WTC11 (cell line): ENCODE measurements around the gene DDX46. TPM values are rescaled to one million over a fixed set of nuclear protein-coding genes. Genes with fewer than 3 reads are reported as not detected.

Experiments used
- ATF1 ChIP-seq: sonication (generic); formaldehyde crosslinking; IDR thresholded peaks from 2 replicates; pipeline ENCODE4 v1.8.1; 2023; ENCODE audit warnings: mild to moderate bottlenecking, moderate library complexity, missing genetic modification reagents
- CREM ChIP-seq: sonication (generic); formaldehyde crosslinking; IDR thresholded peaks from 2 replicates; pipeline ENCODE4 v1.8.1; 2022; ENCODE audit warnings: mild to moderate bottlenecking, missing genetic modification reagents, moderate library complexity
- E2F1 ChIP-seq: sonication (generic); formaldehyde crosslinking; IDR thresholded peaks from 2 replicates; pipeline ENCODE4 v1.8.0; 2022; ENCODE audit warnings: mild to moderate bottlenecking, missing genetic modification reagents
- JUN ChIP-seq: sonication (generic); formaldehyde crosslinking; IDR thresholded peaks from 2 replicates; pipeline ENCODE4 v1.8.0; 2023; ENCODE audit warnings: mild to moderate bottlenecking, missing genetic modification reagents
- OVOL2 ChIP-seq: fragments of 250-450 bp; sonication (Bioruptor Pico); IDR thresholded peaks from 2 replicates; pipeline ENCODE4 v1.9.0; 2021; ENCODE audit warnings: mild to moderate bottlenecking, borderline replicate concordance
- PRDM15 ChIP-seq: sonication (generic); formaldehyde crosslinking; IDR thresholded peaks from 2 replicates; pipeline ENCODE4 v1.8.0; 2022; ENCODE audit warnings: missing genetic modification reagents
- PRRX2 ChIP-seq: fragments of 250-450 bp; sonication (Bioruptor Pico); IDR thresholded peaks from 2 replicates; pipeline ENCODE4 v1.8.0; 2021; ENCODE audit warnings: mild to moderate bottlenecking
- RELA ChIP-seq: sonication (generic); formaldehyde crosslinking; IDR thresholded peaks from 2 replicates; pipeline ENCODE4 v1.8.1; 2022; ENCODE audit warnings: missing genetic modification reagents, mild to moderate bottlenecking, borderline replicate concordance
- SOX15 ChIP-seq: fragments of 250-450 bp; sonication (Bioruptor Pico); IDR thresholded peaks from 2 replicates; pipeline ENCODE4 v1.9.0; 2021; ENCODE audit warnings: mild to moderate bottlenecking
- SP1 ChIP-seq: sonication (generic); formaldehyde crosslinking; conservative IDR thresholded peaks from 2 replicates; pipeline ENCODE4 v1.8.1; 2022; ENCODE audit warnings: missing genetic modification reagents
- TCF7 ChIP-seq: sonication (generic); formaldehyde crosslinking; IDR thresholded peaks from 2 replicates; pipeline ENCODE4 v1.8.0; 2022; ENCODE audit warnings: mild to moderate bottlenecking, low read depth, missing genetic modification reagents, moderate library complexity
- ZNF219 ChIP-seq: sonication (generic); formaldehyde crosslinking; IDR thresholded peaks from 2 replicates; pipeline ENCODE4 v1.8.0; 2023; ENCODE audit warnings: missing genetic modification reagents, mild to moderate bottlenecking, borderline replicate concordance
- ZNF232 ChIP-seq: sonication (generic); formaldehyde crosslinking; IDR thresholded peaks from 2 replicates; pipeline ENCODE4 v1.8.0; 2022; ENCODE audit warnings: mild to moderate bottlenecking, missing genetic modification reagents
- ZNF317 ChIP-seq: sonication (generic); formaldehyde crosslinking; IDR thresholded peaks from 2 replicates; pipeline ENCODE4 v1.8.1; 2023; ENCODE audit warnings: low read depth, mild to moderate bottlenecking, moderate library complexity, missing genetic modification reagents, borderline replicate concordance
- ZNF425 ChIP-seq: fragments of 250-450 bp; sonication (Bioruptor Pico); conservative IDR thresholded peaks from 2 replicates; pipeline ENCODE4 v1.9.0; 2021; ENCODE audit warnings: mild to moderate bottlenecking
- ZNF671 ChIP-seq: fragments of 250-450 bp; sonication (Bioruptor Pico); IDR thresholded peaks from 2 replicates; pipeline ENCODE4 v1.8.0; 2021; ENCODE audit warnings: mild to moderate bottlenecking
- total RNA-seq: library from RNA; stranded (reverse); gene quantifications from 3 replicates; pipeline ENCODE4 v1.2.3, GENCODE V29; 2021
- TF ChIP-seq, protein P1 (sequence below): sonication (generic); formaldehyde crosslinking; IDR thresholded peaks from 2 replicates; pipeline ENCODE4 v1.8.0; 2023; ENCODE audit warnings: missing genetic modification reagents, mild to moderate bottlenecking, borderline replicate concordance
- TF ChIP-seq, protein P2 (sequence below): sonication (generic); formaldehyde crosslinking; IDR thresholded peaks from 2 replicates; pipeline ENCODE4 v1.8.1; 2022; ENCODE audit warnings: missing genetic modification reagents, borderline replicate concordance
- TF ChIP-seq, protein P3 (sequence below): fragments of 250-450 bp; sonication (Bioruptor Pico); IDR thresholded peaks from 2 replicates; pipeline ENCODE4 v1.8.0; 2021; ENCODE audit warnings: mild to moderate bottlenecking
- TF ChIP-seq, protein P4 (sequence below): sonication (generic); formaldehyde crosslinking; IDR thresholded peaks from 2 replicates; pipeline ENCODE4 v1.8.0; 2023; ENCODE audit warnings: missing genetic modification reagents

Gene DDX46
- total RNA-seq, 1 experiment from 2014 or later, result 123 TPM

- TF ChIP-seq ATF1 (CRISPR knock-in tag), result no peak
- TF ChIP-seq CREM, result peak; percentile 94
- TF ChIP-seq, protein P1, sequence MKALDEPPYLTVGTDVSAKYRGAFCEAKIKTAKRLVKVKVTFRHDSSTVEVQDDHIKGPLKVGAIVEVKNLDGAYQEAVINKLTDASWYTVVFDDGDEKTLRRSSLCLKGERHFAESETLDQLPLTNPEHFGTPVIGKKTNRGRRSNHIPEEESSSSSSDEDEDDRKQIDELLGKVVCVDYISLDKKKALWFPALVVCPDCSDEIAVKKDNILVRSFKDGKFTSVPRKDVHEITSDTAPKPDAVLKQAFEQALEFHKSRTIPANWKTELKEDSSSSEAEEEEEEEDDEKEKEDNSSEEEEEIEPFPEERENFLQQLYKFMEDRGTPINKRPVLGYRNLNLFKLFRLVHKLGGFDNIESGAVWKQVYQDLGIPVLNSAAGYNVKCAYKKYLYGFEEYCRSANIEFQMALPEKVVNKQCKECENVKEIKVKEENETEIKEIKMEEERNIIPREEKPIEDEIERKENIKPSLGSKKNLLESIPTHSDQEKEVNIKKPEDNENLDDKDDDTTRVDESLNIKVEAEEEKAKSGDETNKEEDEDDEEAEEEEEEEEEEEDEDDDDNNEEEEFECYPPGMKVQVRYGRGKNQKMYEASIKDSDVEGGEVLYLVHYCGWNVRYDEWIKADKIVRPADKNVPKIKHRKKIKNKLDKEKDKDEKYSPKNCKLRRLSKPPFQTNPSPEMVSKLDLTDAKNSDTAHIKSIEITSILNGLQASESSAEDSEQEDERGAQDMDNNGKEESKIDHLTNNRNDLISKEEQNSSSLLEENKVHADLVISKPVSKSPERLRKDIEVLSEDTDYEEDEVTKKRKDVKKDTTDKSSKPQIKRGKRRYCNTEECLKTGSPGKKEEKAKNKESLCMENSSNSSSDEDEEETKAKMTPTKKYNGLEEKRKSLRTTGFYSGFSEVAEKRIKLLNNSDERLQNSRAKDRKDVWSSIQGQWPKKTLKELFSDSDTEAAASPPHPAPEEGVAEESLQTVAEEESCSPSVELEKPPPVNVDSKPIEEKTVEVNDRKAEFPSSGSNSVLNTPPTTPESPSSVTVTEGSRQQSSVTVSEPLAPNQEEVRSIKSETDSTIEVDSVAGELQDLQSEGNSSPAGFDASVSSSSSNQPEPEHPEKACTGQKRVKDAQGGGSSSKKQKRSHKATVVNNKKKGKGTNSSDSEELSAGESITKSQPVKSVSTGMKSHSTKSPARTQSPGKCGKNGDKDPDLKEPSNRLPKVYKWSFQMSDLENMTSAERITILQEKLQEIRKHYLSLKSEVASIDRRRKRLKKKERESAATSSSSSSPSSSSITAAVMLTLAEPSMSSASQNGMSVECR, result peak; percentile 89; the same call in 1 of the 2 replicates
- TF ChIP-seq TCF7 (CRISPR knock-in tag), result no peak
- TF ChIP-seq, protein P2, sequence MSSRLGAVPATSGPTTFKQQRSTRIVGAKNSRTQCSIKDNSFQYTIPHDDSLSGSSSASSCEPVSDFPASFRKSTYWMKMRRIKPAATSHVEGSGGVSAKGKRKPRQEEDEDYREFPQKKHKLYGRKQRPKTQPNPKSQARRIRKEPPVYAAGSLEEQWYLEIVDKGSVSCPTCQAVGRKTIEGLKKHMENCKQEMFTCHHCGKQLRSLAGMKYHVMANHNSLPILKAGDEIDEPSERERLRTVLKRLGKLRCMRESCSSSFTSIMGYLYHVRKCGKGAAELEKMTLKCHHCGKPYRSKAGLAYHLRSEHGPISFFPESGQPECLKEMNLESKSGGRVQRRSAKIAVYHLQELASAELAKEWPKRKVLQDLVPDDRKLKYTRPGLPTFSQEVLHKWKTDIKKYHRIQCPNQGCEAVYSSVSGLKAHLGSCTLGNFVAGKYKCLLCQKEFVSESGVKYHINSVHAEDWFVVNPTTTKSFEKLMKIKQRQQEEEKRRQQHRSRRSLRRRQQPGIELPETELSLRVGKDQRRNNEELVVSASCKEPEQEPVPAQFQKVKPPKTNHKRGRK, result no peak
- no peak for TF ChIP-seq PRRX2 (CRISPR knock-in tag)
- no peak for TF ChIP-seq E2F1 (CRISPR knock-in tag)
- TF ChIP-seq, protein P3, sequence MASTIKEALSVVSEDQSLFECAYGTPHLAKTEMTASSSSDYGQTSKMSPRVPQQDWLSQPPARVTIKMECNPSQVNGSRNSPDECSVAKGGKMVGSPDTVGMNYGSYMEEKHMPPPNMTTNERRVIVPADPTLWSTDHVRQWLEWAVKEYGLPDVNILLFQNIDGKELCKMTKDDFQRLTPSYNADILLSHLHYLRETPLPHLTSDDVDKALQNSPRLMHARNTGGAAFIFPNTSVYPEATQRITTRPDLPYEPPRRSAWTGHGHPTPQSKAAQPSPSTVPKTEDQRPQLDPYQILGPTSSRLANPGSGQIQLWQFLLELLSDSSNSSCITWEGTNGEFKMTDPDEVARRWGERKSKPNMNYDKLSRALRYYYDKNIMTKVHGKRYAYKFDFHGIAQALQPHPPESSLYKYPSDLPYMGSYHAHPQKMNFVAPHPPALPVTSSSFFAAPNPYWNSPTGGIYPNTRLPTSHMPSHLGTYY (CRISPR knock-in tag), result no peak; the same call in 1 of the 2 replicates
- 0 out of 2 replicates have a peak, but pooled peaks have one; percentile 38 for TF ChIP-seq ZNF317
- TF ChIP-seq, protein P4, sequence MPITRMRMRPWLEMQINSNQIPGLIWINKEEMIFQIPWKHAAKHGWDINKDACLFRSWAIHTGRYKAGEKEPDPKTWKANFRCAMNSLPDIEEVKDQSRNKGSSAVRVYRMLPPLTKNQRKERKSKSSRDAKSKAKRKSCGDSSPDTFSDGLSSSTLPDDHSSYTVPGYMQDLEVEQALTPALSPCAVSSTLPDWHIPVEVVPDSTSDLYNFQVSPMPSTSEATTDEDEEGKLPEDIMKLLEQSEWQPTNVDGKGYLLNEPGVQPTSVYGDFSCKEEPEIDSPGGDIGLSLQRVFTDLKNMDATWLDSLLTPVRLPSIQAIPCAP (CRISPR knock-in tag), result no peak
- TF ChIP-seq PRDM15 (CRISPR knock-in tag), result no peak
- TF ChIP-seq SP1 (CRISPR knock-in tag), result peak; percentile 90
- no peak for TF ChIP-seq ZNF232 (CRISPR knock-in tag)
- no peak for TF ChIP-seq JUN (CRISPR knock-in tag)
- no peak for TF ChIP-seq OVOL2 (CRISPR knock-in tag)
- TF ChIP-seq ZNF219, result no peak
- TF ChIP-seq ZNF425 (CRISPR knock-in tag), result no peak
- 0 out of 2 replicates have a peak, but pooled peaks have one; percentile 38 for TF ChIP-seq RELA
- no peak for TF ChIP-seq ZNF671
- TF ChIP-seq SOX15 (CRISPR knock-in tag), result no peak
Measured at GRCh38 chr5:134738133-134738962, 20.2 kb upstream of the DDX46 start, which contains the start of gene CAMLG (continued).
